ENCODE results near the gene SUN1.

SUN1 gene

GRCh38 chr7:901388-902154 is 69.3 kb downstream of the SUN1 start:
- Histone ChIP-seq H3F3A (ENCODE audit: insufficient read depth, low read length) (peaks cover 4% of the 10 kb centered on the region; the same call in 1 of the 2 replicates), H3K27ac (ENCODE audit: low read length) (no peak overlapping the region), H3K9me2 (replicated peaks; ENCODE audit: insufficient read depth, low read length) (no peaks in the 10 kb centered on the region), H4K20me1 (ENCODE audit: insufficient read depth, low read length) (no peaks in the 10 kb centered on the region), H3K79me2 (ENCODE audit: low read length) (no peaks in the 10 kb centered on the region), H2AFZ (ENCODE audit: low read length) (no peak overlapping the region), H3K9ac (ENCODE audit: low read length) (no peak overlapping the region), H3K4me1 (ENCODE audit: low read length) (no peaks in the 10 kb centered on the region), H3K4me2 (ENCODE audit: low read depth, low read length) (no peak overlapping the region), H3K4me3 (ENCODE audit: low read length) (no peak overlapping the region), H3K9me3 (replicated peaks; ENCODE audit: insufficient read depth, low read length) (no peaks in the 10 kb centered on the region; the same call in 1 of the 2 replicates), H3K27me3 (replicated peaks; ENCODE audit: insufficient read depth, low read length) (no peaks in the 10 kb centered on the region), H3K36me3 (replicated peaks; ENCODE audit: insufficient read depth, low read length) (no peaks in the 10 kb centered on the region)
- no peak for DNase-seq
- TF ChIP-seq CTCF (IDR thresholded peaks at IDR 0.05; ENCODE audit: low read length) (no peak), EZH2 (optimal IDR thresholded peaks at IDR 0.05; ENCODE audit: low read depth, low read length) (no peak), EZH2phosphoT487 (IDR thresholded peaks at IDR 0.05; ENCODE audit: low read length) (no peak)

GRCh38 chr7:902996-903395 is 70.7 kb downstream of the SUN1 start:
- peaks cover 4% of the 10 kb centered on the region; the same call in 1 of the 2 replicates for H3F3A ChIP-seq (ENCODE audit: insufficient read depth, low read length)
- no peaks in the 10 kb centered on the region for H4K20me1 ChIP-seq (ENCODE audit: insufficient read depth, low read length)
- TF ChIP-seq EZH2 (optimal IDR thresholded peaks at IDR 0.05; ENCODE audit: low read depth, low read length) = no peak
- H3K27ac ChIP-seq (ENCODE audit: low read length) = no peak overlapping the region
- no peaks in the 10 kb centered on the region for H3K27me3 ChIP-seq (replicated peaks; ENCODE audit: insufficient read depth, low read length)
- H2AFZ ChIP-seq (ENCODE audit: low read length) = no peak overlapping the region
- no peak overlapping the region for H3K4me3 ChIP-seq (ENCODE audit: low read length)
- no peak overlapping the region for H3K4me2 ChIP-seq (ENCODE audit: low read depth, low read length)
- no peaks in the 10 kb centered on the region for H3K4me1 ChIP-seq (ENCODE audit: low read length)
- DNase-seq = no peak
- H3K9ac ChIP-seq (ENCODE audit: low read length) = no peak overlapping the region
- H3K36me3 ChIP-seq (replicated peaks; ENCODE audit: insufficient read depth, low read length) = no peaks in the 10 kb centered on the region
- no peaks in the 10 kb centered on the region for H3K9me2 ChIP-seq (replicated peaks; ENCODE audit: insufficient read depth, low read length)
- no peaks in the 10 kb centered on the region for H3K79me2 ChIP-seq (ENCODE audit: low read length)
- no peaks in the 10 kb centered on the region; the same call in 1 of the 2 replicates for H3K9me3 ChIP-seq (replicated peaks; ENCODE audit: insufficient read depth, low read length)

DNA sequence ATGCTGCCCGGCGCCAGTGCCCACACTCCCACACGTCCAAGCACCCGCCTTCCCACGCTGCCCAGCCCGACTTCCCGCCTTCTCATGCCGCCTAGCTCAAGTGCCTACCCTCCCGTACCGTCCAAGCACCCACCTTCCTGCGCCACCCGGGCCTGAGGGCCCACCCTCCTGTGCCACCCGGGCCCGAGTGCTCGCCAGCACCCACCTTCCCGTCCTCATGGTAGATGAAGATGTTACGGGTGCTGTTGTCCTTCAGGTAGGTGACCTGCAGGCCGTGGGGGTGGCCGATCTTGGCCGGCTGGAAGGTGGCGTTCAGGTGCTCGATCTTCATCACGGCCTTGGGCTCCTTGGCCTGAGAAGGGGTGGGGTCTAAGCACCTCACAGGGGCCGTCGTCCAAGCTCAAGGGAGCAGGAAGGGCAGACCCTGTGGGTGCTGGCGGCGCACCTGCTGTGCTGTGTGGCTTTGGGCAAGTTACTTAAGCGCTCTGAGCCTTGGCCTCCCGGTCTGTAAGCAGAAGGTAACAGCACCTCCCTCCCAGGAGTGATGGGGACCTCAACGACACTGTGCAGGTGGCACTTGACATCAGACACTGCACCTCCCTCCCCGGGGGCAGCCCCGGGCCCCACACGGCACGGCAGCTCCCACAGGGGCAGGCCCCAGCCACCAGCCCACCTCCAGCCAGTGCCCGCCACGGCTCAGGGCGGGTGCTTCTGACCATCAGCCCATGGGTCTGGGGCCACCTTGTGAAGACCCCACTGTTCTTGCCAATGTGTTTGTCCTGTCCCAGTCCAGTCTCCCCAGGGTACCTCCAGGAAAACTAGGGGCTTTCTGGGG is 71.9 kb downstream of the SUN1 start:
- H3K9me2 ChIP-seq (replicated peaks; ENCODE audit: insufficient read depth, low read length) = no peaks in the 10 kb centered on the region
- H4K20me1 ChIP-seq (ENCODE audit: insufficient read depth, low read length) = no peaks in the 10 kb centered on the region
- H3K9me3 ChIP-seq (replicated peaks; ENCODE audit: insufficient read depth, low read length) = no peaks in the 10 kb centered on the region; the same call in 1 of the 2 replicates
- no peak overlapping the region for H3K4me2 ChIP-seq (ENCODE audit: low read depth, low read length)
- H3K79me2 ChIP-seq (ENCODE audit: low read length) = no peaks in the 10 kb centered on the region
- no peaks in the 10 kb centered on the region for H3K27me3 ChIP-seq (replicated peaks; ENCODE audit: insufficient read depth, low read length)
- H3K4me1 ChIP-seq (ENCODE audit: low read length) = no peaks in the 10 kb centered on the region
- H3K4me3 ChIP-seq (ENCODE audit: low read length) = no peak overlapping the region
- no peak overlapping the region for H3K9ac ChIP-seq (ENCODE audit: low read length)
- TF ChIP-seq EZH2 (optimal IDR thresholded peaks at IDR 0.05; ENCODE audit: low read depth, low read length) (no peak), EZH2phosphoT487 (IDR thresholded peaks at IDR 0.05; ENCODE audit: low read length) (no peak), CTCF (IDR thresholded peaks at IDR 0.05; ENCODE audit: low read length) (no peak)
- H2AFZ ChIP-seq (ENCODE audit: low read length) = no peak overlapping the region
- DNase-seq = no peak
- H3K27ac ChIP-seq (ENCODE audit: low read length) = no peak overlapping the region
- H3K36me3 ChIP-seq (replicated peaks; ENCODE audit: insufficient read depth, low read length) = no peaks in the 10 kb centered on the region
- H3F3A ChIP-seq (ENCODE audit: insufficient read depth, low read length) = peaks cover 4% of the 10 kb centered on the region; the same call in 1 of the 2 replicates
